H1 (cell line): ENCODE measurements around the gene CFAP92. TPM values are rescaled to one million over a fixed set of nuclear protein-coding genes. Genes with fewer than 3 reads are reported as not detected.

ENCODE experiments used
- CBX8 ChIP-seq: fragments of 300-800, 300-1000 bp; sonication (generic); IDR thresholded peaks from 2 replicates; pipeline ENCODE4 v1.7.1; 2016; ENCODE audit warnings: low read depth, low read length, borderline replicate concordance
- CHD1 ChIP-seq: IDR thresholded peaks from 2 replicates; pipeline ENCODE4 v1.6.1; 2012; ENCODE audit warnings: low read depth, low read length, improper control_type of control experiment
- HDAC2 ChIP-seq, 2 experiments: fragments of 300-600 bp in 1 of 2; sonication (generic) in 1 of 2; IDR thresholded peaks; 2 replicates each; pipeline ENCODE4 v1.6.1; 2011 to 2012; ENCODE audit warnings: low read depth in 2 of 2, low read length in 2 of 2, mild to moderate bottlenecking in 2 of 2, moderate library complexity in 2 of 2, borderline replicate concordance in 1 of 2, inconsistent platforms in 1 of 2
- HDAC6 ChIP-seq: IDR thresholded peaks from one replicate; pipeline ENCODE4 v1.7.1; 2012; ENCODE audit warnings: low read depth, mild to moderate bottlenecking, inconsistent platforms, low read length, moderate library complexity
- MAFK ChIP-seq: IDR thresholded peaks from 2 replicates; pipeline ENCODE4 v1.6.1; 2012; ENCODE audit warnings: low read depth, mild to moderate bottlenecking, improper control_type of control experiment, low read length
- RBBP5 ChIP-seq: IDR thresholded peaks from 2 replicates; pipeline ENCODE4 v1.7.1; 2012; ENCODE audit warnings: low read depth, mild to moderate bottlenecking, inconsistent platforms, low read length, moderate library complexity, borderline replicate concordance
- SAP30 ChIP-seq: fragments of 300-600 bp; sonication (generic); IDR thresholded peaks from 2 replicates; pipeline ENCODE4 v1.7.1; 2012; ENCODE audit warnings: low read length, moderate library complexity, mild to moderate bottlenecking, inconsistent platforms; ENCODE audit not compliant: insufficient read depth, insufficient replicate concordance
- SIRT6 ChIP-seq: IDR thresholded peaks from one replicate; pipeline ENCODE4 v1.7.1; 2012; ENCODE audit warnings: low read length, inconsistent platforms
- SP2 ChIP-seq: IDR thresholded peaks from 2 replicates; pipeline ENCODE4 v1.6.1; 2012; ENCODE audit warnings: mild to moderate bottlenecking, low read length, inconsistent platforms
- TAF1 ChIP-seq: IDR thresholded peaks from 2 replicates; pipeline ENCODE4 v1.6.1; 2011; ENCODE audit warnings: mild to moderate bottlenecking, low read depth, low read length
- polyA plus RNA-seq, 7 experiments: library from polyadenylated mRNA; depleted of rRNA in 3 of 7; stranded (reverse) in 5 of 7; unstranded in 2 of 7; fragments of >200 nt in 5 of 7; fragments of 200-250 nt in 2 of 7; gene quantifications; 1 replicate in 5 of 7; 2 replicates in 1 of 7; 4 replicates in 1 of 7; pipeline versions ENCODE4 v1.2.1 to v1.2.3, GENCODE V29; 2011 to 2013; ENCODE audit warnings: missing spikeins in 2 of 7, mixed read lengths in 2 of 7
- total RNA-seq: library from RNA; stranded (reverse); fragmentation: NEBNext Ultra II Directional; extraction: Animal tissue kit (Norgen Biotek cat#: 25700); gene quantifications from 2 replicates; pipeline ENCODE4 v1.2.1, GENCODE V29; 2021
- TF ChIP-seq, protein P1 (sequence below): fragments of 300-600 bp; sonication (generic); IDR thresholded peaks from 2 replicates; pipeline ENCODE4 v1.7.1; 2012; ENCODE audit warnings: low read length, moderate library complexity, mild to moderate bottlenecking, inconsistent platforms; ENCODE audit not compliant: insufficient replicate concordance
- TF ChIP-seq, protein P2 (sequence below): IDR thresholded peaks from 2 replicates; pipeline ENCODE4 v1.6.1; 2012; ENCODE audit warnings: inconsistent platforms

CFAP92 gene
- total and polyA plus RNA-seq, 2 of the 8 experiments (the other 6 are each of a cell fraction or from before 2014, with no cell fraction given) = 0.77 to 2.0 TPM

DNA sequence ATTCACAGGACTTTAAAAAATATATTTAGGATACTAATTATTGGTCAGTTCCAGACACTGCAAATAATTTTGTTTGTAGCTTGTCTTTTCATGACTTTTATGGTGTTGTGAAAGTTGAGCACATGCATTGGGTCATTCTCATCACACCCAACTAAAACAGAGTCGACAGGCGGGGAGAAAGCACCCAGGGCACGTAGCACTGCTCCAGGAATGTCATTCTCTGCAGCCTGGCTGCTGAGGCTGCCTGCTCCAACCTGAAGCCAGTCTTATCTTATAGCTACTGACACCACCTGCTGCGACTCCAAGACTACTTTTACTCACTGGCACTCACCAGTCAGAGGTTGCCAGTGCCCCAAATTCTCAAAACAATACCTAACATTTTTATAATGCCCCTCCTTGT lies 57.5 kb downstream of the CFAP92 start (continued):
- TF ChIP-seq, protein P1, sequence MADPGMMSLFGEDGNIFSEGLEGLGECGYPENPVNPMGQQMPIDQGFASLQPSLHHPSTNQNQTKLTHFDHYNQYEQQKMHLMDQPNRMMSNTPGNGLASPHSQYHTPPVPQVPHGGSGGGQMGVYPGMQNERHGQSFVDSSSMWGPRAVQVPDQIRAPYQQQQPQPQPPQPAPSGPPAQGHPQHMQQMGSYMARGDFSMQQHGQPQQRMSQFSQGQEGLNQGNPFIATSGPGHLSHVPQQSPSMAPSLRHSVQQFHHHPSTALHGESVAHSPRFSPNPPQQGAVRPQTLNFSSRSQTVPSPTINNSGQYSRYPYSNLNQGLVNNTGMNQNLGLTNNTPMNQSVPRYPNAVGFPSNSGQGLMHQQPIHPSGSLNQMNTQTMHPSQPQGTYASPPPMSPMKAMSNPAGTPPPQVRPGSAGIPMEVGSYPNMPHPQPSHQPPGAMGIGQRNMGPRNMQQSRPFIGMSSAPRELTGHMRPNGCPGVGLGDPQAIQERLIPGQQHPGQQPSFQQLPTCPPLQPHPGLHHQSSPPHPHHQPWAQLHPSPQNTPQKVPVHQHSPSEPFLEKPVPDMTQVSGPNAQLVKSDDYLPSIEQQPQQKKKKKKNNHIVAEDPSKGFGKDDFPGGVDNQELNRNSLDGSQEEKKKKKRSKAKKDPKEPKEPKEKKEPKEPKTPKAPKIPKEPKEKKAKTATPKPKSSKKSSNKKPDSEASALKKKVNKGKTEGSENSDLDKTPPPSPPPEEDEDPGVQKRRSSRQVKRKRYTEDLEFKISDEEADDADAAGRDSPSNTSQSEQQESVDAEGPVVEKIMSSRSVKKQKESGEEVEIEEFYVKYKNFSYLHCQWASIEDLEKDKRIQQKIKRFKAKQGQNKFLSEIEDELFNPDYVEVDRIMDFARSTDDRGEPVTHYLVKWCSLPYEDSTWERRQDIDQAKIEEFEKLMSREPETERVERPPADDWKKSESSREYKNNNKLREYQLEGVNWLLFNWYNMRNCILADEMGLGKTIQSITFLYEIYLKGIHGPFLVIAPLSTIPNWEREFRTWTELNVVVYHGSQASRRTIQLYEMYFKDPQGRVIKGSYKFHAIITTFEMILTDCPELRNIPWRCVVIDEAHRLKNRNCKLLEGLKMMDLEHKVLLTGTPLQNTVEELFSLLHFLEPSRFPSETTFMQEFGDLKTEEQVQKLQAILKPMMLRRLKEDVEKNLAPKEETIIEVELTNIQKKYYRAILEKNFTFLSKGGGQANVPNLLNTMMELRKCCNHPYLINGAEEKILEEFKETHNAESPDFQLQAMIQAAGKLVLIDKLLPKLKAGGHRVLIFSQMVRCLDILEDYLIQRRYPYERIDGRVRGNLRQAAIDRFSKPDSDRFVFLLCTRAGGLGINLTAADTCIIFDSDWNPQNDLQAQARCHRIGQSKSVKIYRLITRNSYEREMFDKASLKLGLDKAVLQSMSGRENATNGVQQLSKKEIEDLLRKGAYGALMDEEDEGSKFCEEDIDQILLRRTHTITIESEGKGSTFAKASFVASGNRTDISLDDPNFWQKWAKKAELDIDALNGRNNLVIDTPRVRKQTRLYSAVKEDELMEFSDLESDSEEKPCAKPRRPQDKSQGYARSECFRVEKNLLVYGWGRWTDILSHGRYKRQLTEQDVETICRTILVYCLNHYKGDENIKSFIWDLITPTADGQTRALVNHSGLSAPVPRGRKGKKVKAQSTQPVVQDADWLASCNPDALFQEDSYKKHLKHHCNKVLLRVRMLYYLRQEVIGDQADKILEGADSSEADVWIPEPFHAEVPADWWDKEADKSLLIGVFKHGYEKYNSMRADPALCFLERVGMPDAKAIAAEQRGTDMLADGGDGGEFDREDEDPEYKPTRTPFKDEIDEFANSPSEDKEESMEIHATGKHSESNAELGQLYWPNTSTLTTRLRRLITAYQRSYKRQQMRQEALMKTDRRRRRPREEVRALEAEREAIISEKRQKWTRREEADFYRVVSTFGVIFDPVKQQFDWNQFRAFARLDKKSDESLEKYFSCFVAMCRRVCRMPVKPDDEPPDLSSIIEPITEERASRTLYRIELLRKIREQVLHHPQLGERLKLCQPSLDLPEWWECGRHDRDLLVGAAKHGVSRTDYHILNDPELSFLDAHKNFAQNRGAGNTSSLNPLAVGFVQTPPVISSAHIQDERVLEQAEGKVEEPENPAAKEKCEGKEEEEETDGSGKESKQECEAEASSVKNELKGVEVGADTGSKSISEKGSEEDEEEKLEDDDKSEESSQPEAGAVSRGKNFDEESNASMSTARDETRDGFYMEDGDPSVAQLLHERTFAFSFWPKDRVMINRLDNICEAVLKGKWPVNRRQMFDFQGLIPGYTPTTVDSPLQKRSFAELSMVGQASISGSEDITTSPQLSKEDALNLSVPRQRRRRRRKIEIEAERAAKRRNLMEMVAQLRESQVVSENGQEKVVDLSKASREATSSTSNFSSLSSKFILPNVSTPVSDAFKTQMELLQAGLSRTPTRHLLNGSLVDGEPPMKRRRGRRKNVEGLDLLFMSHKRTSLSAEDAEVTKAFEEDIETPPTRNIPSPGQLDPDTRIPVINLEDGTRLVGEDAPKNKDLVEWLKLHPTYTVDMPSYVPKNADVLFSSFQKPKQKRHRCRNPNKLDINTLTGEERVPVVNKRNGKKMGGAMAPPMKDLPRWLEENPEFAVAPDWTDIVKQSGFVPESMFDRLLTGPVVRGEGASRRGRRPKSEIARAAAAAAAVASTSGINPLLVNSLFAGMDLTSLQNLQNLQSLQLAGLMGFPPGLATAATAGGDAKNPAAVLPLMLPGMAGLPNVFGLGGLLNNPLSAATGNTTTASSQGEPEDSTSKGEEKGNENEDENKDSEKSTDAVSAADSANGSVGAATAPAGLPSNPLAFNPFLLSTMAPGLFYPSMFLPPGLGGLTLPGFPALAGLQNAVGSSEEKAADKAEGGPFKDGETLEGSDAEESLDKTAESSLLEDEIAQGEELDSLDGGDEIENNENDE = no peak
- no peak for TF ChIP-seq MAFK
- TF ChIP-seq CHD1 = no peak
- TF ChIP-seq SAP30 = no peak
- TF ChIP-seq RBBP5 = no peak
- no peak for TF ChIP-seq TAF1
- TF ChIP-seq HDAC2 (IDR thresholded peaks at IDR 0.05; ENCODE audit: borderline replicate concordance in 1 of 2, low read depth in 2 of 2, low read length in 2 of 2) = no peak
- no peak for TF ChIP-seq HDAC6
- no peak for TF ChIP-seq SIRT6
- TF ChIP-seq, protein P2, sequence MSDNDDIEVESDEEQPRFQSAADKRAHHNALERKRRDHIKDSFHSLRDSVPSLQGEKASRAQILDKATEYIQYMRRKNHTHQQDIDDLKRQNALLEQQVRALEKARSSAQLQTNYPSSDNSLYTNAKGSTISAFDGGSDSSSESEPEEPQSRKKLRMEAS = no peak
- TF ChIP-seq CBX8 = no peak
- TF ChIP-seq SP2 = no peak
